HepG2 (cell line): Measurements from ENCODE around the gene EMC9. TPM values are rescaled to one million over a fixed set of nuclear protein-coding genes. Genes with fewer than 3 reads are reported as not detected.

Experiments
- CSRNP2 ChIP-seq: sonication (generic); formaldehyde crosslinking; conservative IDR thresholded peaks from 2 replicates; pipeline ENCODE4 v1.8.0; 2022; ENCODE audit warnings: low read depth, missing genetic modification reagents
- EP300 ChIP-seq, 3 experiments: sonication (generic) in 1 of 3; formaldehyde crosslinking in 1 of 3; IDR thresholded peaks; 2 replicates each; pipeline versions ENCODE4 v1.5.1 to v1.6.1; 2011 to 2020; ENCODE audit warnings: low read depth in 2 of 3, low read length in 2 of 3, borderline replicate concordance in 1 of 3, improper control_type of control experiment in 1 of 3, mild to moderate bottlenecking in 1 of 3, missing genetic modification reagents in 1 of 3, moderate library complexity in 1 of 3
- HCFC1 ChIP-seq: fragments of 150-350 bp; IDR thresholded peaks from 2 replicates; pipeline ENCODE4 v1.6.1; 2014; ENCODE audit warnings: low read depth, low read length
- JARID2 ChIP-seq: sonication (generic); formaldehyde crosslinking; IDR thresholded peaks from 2 replicates; pipeline ENCODE4 v1.8.1; 2023; ENCODE audit warnings: missing genetic modification reagents, inconsistent platforms; ENCODE audit not compliant: insufficient replicate concordance
- KDM3A ChIP-seq: IDR thresholded peaks from 2 replicates; pipeline ENCODE4 v1.6.1; 2018; ENCODE audit warnings: low read depth, missing compliant biosample characterization
- KLF15 ChIP-seq: sonication (generic); formaldehyde crosslinking; IDR thresholded peaks from 2 replicates; pipeline ENCODE4 v1.8.1; 2023; ENCODE audit warnings: borderline replicate concordance, mild to moderate bottlenecking, inconsistent platforms, missing genetic modification reagents, mixed read lengths
- MXD1 ChIP-seq: sonication (generic); formaldehyde crosslinking; IDR thresholded peaks from 2 replicates; pipeline ENCODE4 v1.4.0; 2020; ENCODE audit warnings: mild to moderate bottlenecking, missing genetic modification reagents
- MXI1 ChIP-seq: IDR thresholded peaks from 3 replicates; pipeline ENCODE4 v1.6.1; 2012; ENCODE audit warnings: low read depth, low read length, inconsistent platforms, borderline replicate concordance
- POLR2AphosphoS5 ChIP-seq: IDR thresholded peaks from 2 replicates; pipeline ENCODE4 v1.6.1; 2012; ENCODE audit warnings: low read depth, low read length
- SMARCC2 ChIP-seq: fragments of 450-650 bp; IDR thresholded peaks from 2 replicates; pipeline ENCODE4 v1.6.1; 2017; ENCODE audit warnings: antibody characterized with exemption, mild to moderate bottlenecking
- SRF ChIP-seq: IDR thresholded peaks from 2 replicates; pipeline ENCODE4 v1.6.1; 2011; ENCODE audit warnings: mild to moderate bottlenecking, low read depth, low read length, moderate library complexity
- TCF7L2 ChIP-seq: IDR thresholded peaks from 2 replicates; pipeline ENCODE4 v1.6.1; 2011; ENCODE audit warnings: mild to moderate bottlenecking, low read depth, low read length, moderate library complexity
- ZBTB46 ChIP-seq: sonication (generic); formaldehyde crosslinking; IDR thresholded peaks from 2 replicates; pipeline ENCODE4 v1.4.0; 2020; ENCODE audit warnings: mild to moderate bottlenecking, missing genetic modification reagents, borderline replicate concordance
- ZFP62 ChIP-seq: sonication (generic); formaldehyde crosslinking; IDR thresholded peaks from 2 replicates; pipeline ENCODE4 v1.4.0; 2020; ENCODE audit warnings: missing genetic modification reagents
- polyA plus RNA-seq, 8 experiments: library from polyadenylated mRNA; depleted of rRNA in 3 of 8; stranded (reverse) in 7 of 8; unstranded in 1 of 8; fragments of >200 nt; fragmentation: Illumina TruSeq in 4 of 8; extraction: Trizol in 4 of 8; gene quantifications; 2 replicates each; pipeline versions ENCODE4 v1.2.1 to v1.2.3, GENCODE V29; 2011 to 2016; ENCODE audit warnings: low read depth in 4 of 8, missing spikeins in 1 of 8, mixed read lengths in 1 of 8; ENCODE audit not compliant: insufficient read depth in 1 of 8
- total RNA-seq, 5 experiments: library from RNA; depleted of rRNA; stranded (reverse); fragments of >200 nt; fragmentation: Illumina TruSeq; extraction: Trizol; gene quantifications; 2 replicates each; pipeline ENCODE4 v1.2.3, GENCODE V29; 2016; ENCODE audit warnings: low read depth in 1 of 5
- TF ChIP-seq, protein P1 (sequence below): sonication (generic); formaldehyde crosslinking; IDR thresholded peaks from 2 replicates; pipeline ENCODE4 v1.5.1; 2020; ENCODE audit warnings: missing genetic modification reagents, mild to moderate bottlenecking, borderline replicate concordance
- TF ChIP-seq, protein P2 (sequence below): sonication (generic); formaldehyde crosslinking; IDR thresholded peaks from 2 replicates; pipeline ENCODE4 v1.4.0; 2020; ENCODE audit warnings: missing genetic modification reagents
- TF ChIP-seq, protein P3 (sequence below): sonication (generic); formaldehyde crosslinking; IDR thresholded peaks from 2 replicates; pipeline ENCODE4 v1.4.0; 2020; ENCODE audit warnings: missing genetic modification reagents, borderline replicate concordance

Gene EMC9
- total and polyA plus RNA-seq, 2 of the 13 experiments (the other 11 are each of a cell fraction or from before 2014, with no cell fraction given) = 60.5 to 78.7 TPM

GRCh38 chr14:24145690-24146452 is 4.5 kb upstream of the EMC9 start (continued):
- TF ChIP-seq, protein P1, sequence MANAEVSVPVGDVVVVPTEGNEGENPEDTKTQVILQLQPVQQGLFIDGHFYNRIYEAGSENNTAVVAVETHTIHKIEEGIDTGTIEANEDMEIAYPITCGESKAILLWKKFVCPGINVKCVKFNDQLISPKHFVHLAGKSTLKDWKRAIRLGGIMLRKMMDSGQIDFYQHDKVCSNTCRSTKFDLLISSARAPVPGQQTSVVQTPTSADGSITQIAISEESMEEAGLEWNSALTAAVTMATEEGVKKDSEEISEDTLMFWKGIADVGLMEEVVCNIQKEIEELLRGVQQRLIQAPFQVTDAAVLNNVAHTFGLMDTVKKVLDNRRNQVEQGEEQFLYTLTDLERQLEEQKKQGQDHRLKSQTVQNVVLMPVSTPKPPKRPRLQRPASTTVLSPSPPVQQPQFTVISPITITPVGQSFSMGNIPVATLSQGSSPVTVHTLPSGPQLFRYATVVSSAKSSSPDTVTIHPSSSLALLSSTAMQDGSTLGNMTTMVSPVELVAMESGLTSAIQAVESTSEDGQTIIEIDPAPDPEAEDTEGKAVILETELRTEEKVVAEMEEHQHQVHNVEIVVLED (CRISPR knock-in tag) = 0 out of 2 replicates have a peak, but pooled peaks have one; percentile 53
- TF ChIP-seq KDM3A (CRISPR knock-in tag) = 0 out of 2 replicates have a peak, but pooled peaks have one; percentile 45
- TF ChIP-seq JARID2 (CRISPR knock-in tag) = no peak
- no peak for TF ChIP-seq KLF15
- TF ChIP-seq SMARCC2 = no peak
- no peak for TF ChIP-seq ZBTB46
- no peak for TF ChIP-seq MXD1 (CRISPR knock-in tag)
- no peak for TF ChIP-seq MXI1
- TF ChIP-seq CSRNP2 (CRISPR knock-in tag) = no peak
- TF ChIP-seq EP300 (IDR thresholded peaks at IDR 0.05; ENCODE audit: low read depth in 2 of 2, low read length in 2 of 2) = no peak; a peak in 1 of 4 replicates
- no peak for TF ChIP-seq EP300 (CRISPR knock-in tag; IDR thresholded peaks at IDR 0.05; ENCODE audit: borderline replicate concordance)
- no peak for TF ChIP-seq SRF
- TF ChIP-seq, protein P2, sequence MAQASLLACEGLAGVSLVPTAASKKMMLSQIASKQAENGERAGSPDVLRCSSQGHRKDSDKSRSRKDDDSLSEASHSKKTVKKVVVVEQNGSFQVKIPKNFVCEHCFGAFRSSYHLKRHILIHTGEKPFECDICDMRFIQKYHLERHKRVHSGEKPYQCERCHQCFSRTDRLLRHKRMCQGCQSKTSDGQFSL (CRISPR knock-in tag) = no peak
- no peak for TF ChIP-seq HCFC1
- TF ChIP-seq POLR2AphosphoS5 = no peak
- TF ChIP-seq ZFP62 (CRISPR knock-in tag) = no peak
- TF ChIP-seq, protein P3, sequence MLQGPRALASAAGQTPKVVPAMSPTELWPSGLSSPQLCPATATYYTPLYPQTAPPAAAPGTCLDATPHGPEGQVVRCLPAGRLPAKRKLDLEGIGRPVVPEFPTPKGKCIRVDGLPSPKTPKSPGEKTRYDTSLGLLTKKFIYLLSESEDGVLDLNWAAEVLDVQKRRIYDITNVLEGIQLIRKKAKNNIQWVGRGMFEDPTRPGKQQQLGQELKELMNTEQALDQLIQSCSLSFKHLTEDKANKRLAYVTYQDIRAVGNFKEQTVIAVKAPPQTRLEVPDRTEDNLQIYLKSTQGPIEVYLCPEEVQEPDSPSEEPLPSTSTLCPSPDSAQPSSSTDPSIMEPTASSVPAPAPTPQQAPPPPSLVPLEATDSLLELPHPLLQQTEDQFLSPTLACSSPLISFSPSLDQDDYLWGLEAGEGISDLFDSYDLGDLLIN (CRISPR knock-in tag) = no peak
- no peak for TF ChIP-seq TCF7L2
